Hematopoietic multipotent progenitor cell (in vitro differentiated cells): ENCODE results near the gene H2AZ1. TPM values are rescaled to one million over a fixed set of nuclear protein-coding genes. Genes with fewer than 3 reads are reported as not detected.
"Not testable (repeated sequence)": the region's sequence is repeated elsewhere in the genome, so short reads cannot be mapped to it uniquely, and the experiment has no call there.

Source experiments
- DNase-seq, 3 donors: peaks; one replicate each; pipeline ENCODE4 v3.0.0-alpha.2; 2011 to 2015; ENCODE audit warnings: low read depth in 2 of 3, low spot score in 2 of 3
- total RNA-seq: library from RNA; depleted of rRNA; stranded (reverse); fragments of >200 nt; gene quantifications from one replicate; pipeline ENCODE4 v1.2.3, GENCODE V29; 2012

Gene H2AZ1
- total RNA-seq = 186 TPM

- DNase-seq = peak; percentile 90 to 100 (median 98)
These were observed at the start of gene H2AZ1 for GRCh38 chr4:99949999-99950912. Gene H2AZ1 (minus strand): TSS chr4:99950275. CDS start chr4:99950170, 105 bp downstream.

GRCh38 chr4:99998062-99998867, 48.2 kb upstream of the H2AZ1 start:
- peak in 2 of 3 donors; percentile 0 to 4 for DNase-seq

GRCh38 chr4:99991741-99992140, 41.7 kb upstream of the H2AZ1 start:
- DNase-seq = no peak

- DNase-seq = no peak
These were observed 37.6 kb upstream of the H2AZ1 start for GRCh38 chr4:99987681-99988080.

GRCh38 chr4:99986792-99987191, 36.7 kb upstream of the H2AZ1 start:
- no peak for DNase-seq

GRCh38 chr4:99983289-99983943, 33.3 kb upstream of the H2AZ1 start:
- DNase-seq = no peak

- no peak for DNase-seq
These were observed 29.8 kb upstream of the H2AZ1 start for GRCh38 chr4:99979872-99980271.

- no peak for DNase-seq
These were observed 21.5 kb upstream of the H2AZ1 start for GRCh38 chr4:99971453-99972111.

GRCh38 chr4:99968330-99968729, 18.3 kb upstream of the H2AZ1 start:
- no peak for DNase-seq

GRCh38 chr4:99966692-99967091, 16.6 kb upstream of the H2AZ1 start:
- no peak for DNase-seq

- no peak for DNase-seq
These were observed 15.7 kb upstream of the H2AZ1 start for GRCh38 chr4:99965674-99966350.

GRCh38 chr4:99965173-99965572, 15.1 kb upstream of the H2AZ1 start:
- DNase-seq = no peak

- no peak for DNase-seq
These were observed 11.6 kb upstream of the H2AZ1 start for GRCh38 chr4:99961711-99962110.

GRCh38 chr4:99960648-99961047, 10.6 kb upstream of the H2AZ1 start:
- no peak for DNase-seq

GRCh38 chr4:99958207-99958606, 8.1 kb upstream of the H2AZ1 start:
- not testable (repeated sequence) for DNase-seq

- peak in 1 of 3 donors; percentile 3 for DNase-seq
These were observed 809 bp upstream of the H2AZ1 start for GRCh38 chr4:99950913-99951254.

- peak; percentile 71 to 97 (median 93) for DNase-seq
These were observed 759 bp downstream of the H2AZ1 start for GRCh38 chr4:99949034-99949998.

GRCh38 chr4:99947608-99948007, 2.5 kb downstream of the H2AZ1 start:
- no peak for DNase-seq

- DNase-seq = no peak
These were observed 2.9 kb downstream of the H2AZ1 start for GRCh38 chr4:99947190-99947578.
